CD14-positive monocyte (primary cell): ENCODE measurements around the gene KDM2A. TPM values are rescaled to one million over a fixed set of nuclear protein-coding genes. Genes with fewer than 3 reads are reported as not detected.

Source experiments
- DNase-seq, 3 donors: peaks; one replicate each; pipeline ENCODE4 v3.0.0-alpha.2; 2011 to 2022
- H2AFZ ChIP-seq: 2 replicates; pipeline ENCODE4 v1.6.0; 2012; ENCODE audit warnings: mild to moderate bottlenecking, low read depth, low read length, inconsistent platforms; ENCODE audit not compliant: insufficient read depth, poor library complexity, severe bottlenecking
- H3K27ac ChIP-seq, 2 donors: 1 replicate in 1 of 2; 2 replicates in 1 of 2; pipeline ENCODE4 v1.5.1; 2012 to 2013; ENCODE audit warnings: low read length in 2 of 2, control low read depth in 1 of 2, inconsistent platforms in 1 of 2, low read depth in 1 of 2, mild to moderate bottlenecking in 1 of 2
- H3K27me3 ChIP-seq, 2 donors: one replicate each; pipeline versions ENCODE4 v1.6.0 to v1.6.1; 2011 to 2013; ENCODE audit warnings: low read length in 2 of 2; ENCODE audit not compliant: control insufficient read depth in 2 of 2, insufficient read depth in 2 of 2
- H3K36me3 ChIP-seq, 2 donors: replicated peaks in 1 of 2; 1 replicate in 1 of 2; 2 replicates in 1 of 2; pipeline versions ENCODE4 v1.5.1 to v1.6.1; 2012 to 2013; ENCODE audit warnings: low read length in 2 of 2, control low read depth in 1 of 2, inconsistent platforms in 1 of 2, mild to moderate bottlenecking in 1 of 2; ENCODE audit not compliant: insufficient read depth in 2 of 2, control insufficient read depth in 1 of 2
- H3K4me1 ChIP-seq, 2 donors: 1 replicate in 1 of 2; 2 replicates in 1 of 2; pipeline versions ENCODE4 v1.5.1 to v1.6.1; 2012 to 2013; ENCODE audit warnings: low read length in 2 of 2, control low read depth in 1 of 2, inconsistent platforms in 1 of 2, mild to moderate bottlenecking in 1 of 2, moderate library complexity in 1 of 2; ENCODE audit not compliant: insufficient read depth in 2 of 2, control insufficient read depth in 1 of 2
- H3K4me2 ChIP-seq: replicated peaks from 2 replicates; pipeline ENCODE3; 2012; ENCODE audit warnings: low read length, moderate library complexity, mild to moderate bottlenecking; ENCODE audit not compliant: poor library complexity, severe bottlenecking; ENCODE audit errors: extremely low read depth
- H3K4me3 ChIP-seq, 3 experiments: fragments of 200-600 bp in 1 of 3; sonication (generic) in 1 of 3; replicated peaks in 1 of 3; 1 replicate in 2 of 3; 2 replicates in 1 of 3; pipeline ENCODE4 v1.5.1; 2011 to 2013; ENCODE audit warnings: low read length in 3 of 3, mild to moderate bottlenecking in 3 of 3, control low read depth in 2 of 3, low read depth in 2 of 3, inconsistent platforms in 1 of 3, moderate library complexity in 1 of 3
- H3K79me2 ChIP-seq: 2 replicates; pipeline ENCODE4 v1.6.0; 2012; ENCODE audit warnings: mild to moderate bottlenecking, control low read depth, inconsistent platforms, low read length, moderate library complexity; ENCODE audit not compliant: insufficient read depth
- H3K9ac ChIP-seq: 2 replicates; pipeline ENCODE4 v1.6.0; 2017; ENCODE audit warnings: low read length, mild to moderate bottlenecking; ENCODE audit not compliant: insufficient read depth, poor library complexity, severe bottlenecking
- H3K9me3 ChIP-seq, 2 donors: replicated peaks in 1 of 2; 1 replicate in 1 of 2; 2 replicates in 1 of 2; pipeline versions ENCODE4 v1.5.1 to v1.6.1; 2012 to 2013; ENCODE audit warnings: low read length in 2 of 2, control low read depth in 1 of 2; ENCODE audit not compliant: control insufficient read depth in 1 of 2, insufficient read depth in 1 of 2
- H4K20me1 ChIP-seq: 2 replicates; pipeline ENCODE4 v1.6.0; 2012; ENCODE audit warnings: mild to moderate bottlenecking, low read length, control low read depth, moderate library complexity; ENCODE audit not compliant: insufficient read depth
- H3K27ac Mint-ChIP-seq, 7 donors: one replicate each; pipeline ENCODE4 v1.8.0; 2020; ENCODE audit warnings: mild to moderate bottlenecking in 7 of 7, mixed read lengths in 7 of 7, moderate library complexity in 6 of 7, inconsistent platforms in 2 of 7
- H3K27me3 Mint-ChIP-seq, 3 donors: one replicate each; pipeline ENCODE4 v1.8.0; 2021 to 2022; ENCODE audit warnings: low read depth in 3 of 3, mild to moderate bottlenecking in 3 of 3, mixed read lengths in 3 of 3, moderate library complexity in 3 of 3, inconsistent platforms in 1 of 3
- H3K36me3 Mint-ChIP-seq, 2 donors: one replicate each; pipeline ENCODE4 v1.8.0; 2020; ENCODE audit warnings: mixed read lengths in 2 of 2, inconsistent platforms in 1 of 2, mild to moderate bottlenecking in 1 of 2
- H3K4me1 Mint-ChIP-seq: one replicate; pipeline ENCODE4 v1.8.0; 2020; ENCODE audit warnings: mild to moderate bottlenecking, mixed read lengths
- H3K4me3 Mint-ChIP-seq, 2 donors: one replicate each; pipeline ENCODE4 v1.8.0; 2020; ENCODE audit warnings: mild to moderate bottlenecking in 2 of 2, mixed read lengths in 2 of 2, moderate library complexity in 1 of 2
- H3K9me3 Mint-ChIP-seq, 7 donors: one replicate each; pipeline ENCODE4 v1.8.0; 2020 to 2022; ENCODE audit warnings: mixed read lengths in 7 of 7, mild to moderate bottlenecking in 6 of 7, moderate library complexity in 6 of 7, inconsistent platforms in 2 of 7
- WGBS: methylation state at CpG from one replicate; pipeline ENCODE4 v1.1.5; 2013; ENCODE audit warnings: missing lambda C conversion rate; ENCODE audit not compliant: insufficient coverage; 5-methylcytosine and 5-hydroxymethylcytosine counted together
- intact Hi-C, 2 donors: fragments of 100-400 bp; cut with micrococcal nuclease; formaldehyde crosslinking; loops; one replicate each; pipeline versions ENCODE4 v1.15.0 to v1.15.1; 2023
- polyA plus RNA-seq, 3 donors: library from polyadenylated mRNA; depleted of rRNA in 1 of 3; unstranded in 2 of 3; stranded (reverse) in 1 of 3; fragments of 300-500 nt in 2 of 3; fragments of >200 nt in 1 of 3; fragmentation: Illumina TruSeq in 2 of 3; gene quantifications; 1 replicate in 2 of 3; 2 replicates in 1 of 3; pipeline ENCODE4 v1.2.3, GENCODE V29; 2012 to 2021
- TF ChIP-seq, protein P1 (sequence below): fragments of 200-600 bp; IDR thresholded peaks from one replicate; pipeline ENCODE4 v1.8.0; 2022; ENCODE audit warnings: antibody characterized with exemption, mild to moderate bottlenecking

KDM2A gene
- polyA plus RNA-seq, 3 donors: 2.6 to 98.9 (median 3.9) TPM

DNA sequence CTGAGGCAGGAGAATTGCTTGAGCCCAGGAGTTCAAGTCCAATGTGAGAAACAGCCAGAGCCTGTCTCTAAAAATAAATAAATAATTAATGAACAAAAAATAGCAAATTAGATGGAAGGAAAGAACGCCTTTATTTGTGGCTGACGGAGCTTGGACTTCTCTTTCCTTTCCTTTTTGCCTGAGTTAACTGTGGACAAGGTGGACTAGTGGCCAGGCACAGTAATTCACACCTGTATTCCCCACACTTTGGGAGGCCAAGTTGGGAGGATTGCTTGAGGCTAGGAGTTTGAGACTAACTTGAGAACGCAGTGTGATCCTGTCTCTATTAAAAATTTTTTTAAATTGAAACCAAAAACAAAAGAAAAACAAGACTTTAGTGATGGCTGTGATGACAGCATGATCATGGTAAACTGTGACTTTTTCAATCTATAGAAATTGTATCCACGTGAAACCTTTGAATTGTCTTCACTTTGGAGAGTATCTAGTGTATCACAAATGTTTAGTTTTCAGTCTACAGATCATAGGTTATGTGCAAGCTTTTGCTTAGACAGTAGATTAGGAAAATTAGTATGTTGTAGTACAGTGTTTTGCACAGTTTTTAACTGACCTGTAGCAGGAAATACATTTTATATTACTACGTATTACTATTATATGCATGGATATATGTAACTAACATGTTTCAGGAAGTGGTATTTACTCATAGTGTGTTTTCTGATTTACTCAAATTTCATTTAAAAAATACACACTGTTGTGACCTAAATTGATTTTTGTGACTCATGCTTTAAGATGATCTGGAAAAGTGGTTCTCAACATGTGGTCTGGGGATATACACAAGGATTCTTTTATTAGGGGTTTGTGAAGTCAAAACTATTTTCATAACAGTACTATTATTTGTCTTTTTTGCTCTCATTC, 42.1 kb downstream of the KDM2A start:
- peaks cover 11 to 42% of the 10 kb centered on the region in 2 donors for H3K36me3 ChIP-seq
- peaks cover 27% of the 10 kb centered on the region for H3K4me1 Mint-ChIP-seq
- no peak overlapping the region for H3K9ac ChIP-seq
- peak overlapping the region in 1 of 2 donors; percentile 46 for H3K27ac ChIP-seq
- no peak overlapping the region for H2AFZ ChIP-seq
- H3K4me3 Mint-ChIP-seq: no peak overlapping the region
- H4K20me1 ChIP-seq: peaks cover 100% of the 10 kb centered on the region
- no peaks in the 10 kb centered on the region for H3K27me3 ChIP-seq
- DNase-seq: no peak
- H3K36me3 Mint-ChIP-seq: peaks cover 23 to 40% of the 10 kb centered on the region in 2 donors
- TF ChIP-seq, protein P1, sequence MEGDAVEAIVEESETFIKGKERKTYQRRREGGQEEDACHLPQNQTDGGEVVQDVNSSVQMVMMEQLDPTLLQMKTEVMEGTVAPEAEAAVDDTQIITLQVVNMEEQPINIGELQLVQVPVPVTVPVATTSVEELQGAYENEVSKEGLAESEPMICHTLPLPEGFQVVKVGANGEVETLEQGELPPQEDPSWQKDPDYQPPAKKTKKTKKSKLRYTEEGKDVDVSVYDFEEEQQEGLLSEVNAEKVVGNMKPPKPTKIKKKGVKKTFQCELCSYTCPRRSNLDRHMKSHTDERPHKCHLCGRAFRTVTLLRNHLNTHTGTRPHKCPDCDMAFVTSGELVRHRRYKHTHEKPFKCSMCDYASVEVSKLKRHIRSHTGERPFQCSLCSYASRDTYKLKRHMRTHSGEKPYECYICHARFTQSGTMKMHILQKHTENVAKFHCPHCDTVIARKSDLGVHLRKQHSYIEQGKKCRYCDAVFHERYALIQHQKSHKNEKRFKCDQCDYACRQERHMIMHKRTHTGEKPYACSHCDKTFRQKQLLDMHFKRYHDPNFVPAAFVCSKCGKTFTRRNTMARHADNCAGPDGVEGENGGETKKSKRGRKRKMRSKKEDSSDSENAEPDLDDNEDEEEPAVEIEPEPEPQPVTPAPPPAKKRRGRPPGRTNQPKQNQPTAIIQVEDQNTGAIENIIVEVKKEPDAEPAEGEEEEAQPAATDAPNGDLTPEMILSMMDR: no peak
- H3K9me3 Mint-ChIP-seq: no peaks in the 10 kb centered on the region
- peaks cover 0 to under 1% (median 0%) of the 10 kb centered on the region in 3 donors for H3K27me3 Mint-ChIP-seq
- WGBS: no CpG with 5 or more reads among the region's 5 CpGs
- intact Hi-C loops: no loop called here
- H3K4me2 ChIP-seq: no peak overlapping the region
- H3K79me2 ChIP-seq: peaks cover 100% of the 10 kb centered on the region
- H3K9me3 ChIP-seq: no peaks in the 10 kb centered on the region
- peaks cover 8 to 9% of the 10 kb centered on the region in 2 donors for H3K4me1 ChIP-seq
- no peak overlapping the region for H3K4me3 ChIP-seq
- peak overlapping the region in 4 of 7 donors; percentile 8 to 76 (median 63) for H3K27ac Mint-ChIP-seq

DNA sequence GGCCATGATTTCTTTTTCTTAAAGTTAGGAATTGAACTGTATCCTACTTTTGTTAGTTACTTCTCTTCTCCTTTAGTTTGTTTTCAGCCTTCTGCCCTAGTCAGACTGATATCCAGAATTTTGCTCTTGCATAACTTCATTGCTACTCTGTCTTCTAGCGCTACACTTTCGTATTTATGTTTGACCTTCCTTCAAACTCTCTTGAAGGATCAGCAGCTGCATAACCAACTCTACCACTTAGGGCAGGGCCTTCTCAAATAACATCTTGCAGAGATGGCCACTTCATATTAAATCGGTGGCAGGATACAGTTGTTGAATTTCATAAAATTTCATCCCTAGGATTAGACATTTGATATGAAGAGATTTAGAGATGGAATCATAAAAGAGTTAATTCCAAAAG, 43.9 kb downstream of the KDM2A start:
- H3K36me3 Mint-ChIP-seq: peaks cover 19 to 36% of the 10 kb centered on the region in 2 donors
- intact Hi-C loops: no loop called here
- peak overlapping the region in 4 of 7 donors; percentile 6 to 31 (median 10) for H3K27ac Mint-ChIP-seq
- DNase-seq: no peak
- peak overlapping the region in 1 of 2 donors; percentile 32 for H3K27ac ChIP-seq
- H3K4me3 Mint-ChIP-seq: no peak overlapping the region
- no peak overlapping the region for H2AFZ ChIP-seq
- H3K79me2 ChIP-seq: peaks cover 100% of the 10 kb centered on the region
- no peak overlapping the region for H3K9ac ChIP-seq
- H3K9me3 Mint-ChIP-seq: no peaks in the 10 kb centered on the region
- H3K36me3 ChIP-seq: peaks cover 11 to 42% of the 10 kb centered on the region in 2 donors
- peaks cover 100% of the 10 kb centered on the region for H4K20me1 ChIP-seq
- H3K4me1 ChIP-seq: peaks cover 8 to 9% of the 10 kb centered on the region in 2 donors
- H3K9me3 ChIP-seq: no peaks in the 10 kb centered on the region
- TF ChIP-seq, protein P1: no peak
- no peaks in the 10 kb centered on the region for H3K27me3 ChIP-seq
- no peak overlapping the region for H3K4me3 ChIP-seq
- H3K27me3 Mint-ChIP-seq: peaks cover 0 to 2% (median 0%) of the 10 kb centered on the region in 3 donors
- no peak overlapping the region for H3K4me2 ChIP-seq
- 90% methylated on average over 2 of the region's 3 CpGs for WGBS
- peaks cover 32% of the 10 kb centered on the region for H3K4me1 Mint-ChIP-seq
